GM13976 (cell line): Measurements from ENCODE around the gene LSR.

ENCODE experiments used
- DNase-seq: peaks from one replicate; pipeline ENCODE4 v3.0.0; 2012; ENCODE audit warnings: low spot score
- CTCF ChIP-seq: IDR thresholded peaks from 2 replicates; pipeline ENCODE4 v1.5.1; 2012; ENCODE audit warnings: borderline replicate concordance, mild to moderate bottlenecking; ENCODE audit not compliant: insufficient read depth; ENCODE audit errors: extremely low read depth, missing control alignments, control extremely low read depth
- in situ Hi-C: fragments of 300-500 bp; cut with MboI; formaldehyde crosslinking; loops from one replicate; pipeline ENCODE4 v1.12.0; 2022; ENCODE audit warnings: low sequenced_read_pairs, mixed read lengths, inconsistent platforms; ENCODE audit not compliant: unreplicated experiment

Gene LSR

DNA sequence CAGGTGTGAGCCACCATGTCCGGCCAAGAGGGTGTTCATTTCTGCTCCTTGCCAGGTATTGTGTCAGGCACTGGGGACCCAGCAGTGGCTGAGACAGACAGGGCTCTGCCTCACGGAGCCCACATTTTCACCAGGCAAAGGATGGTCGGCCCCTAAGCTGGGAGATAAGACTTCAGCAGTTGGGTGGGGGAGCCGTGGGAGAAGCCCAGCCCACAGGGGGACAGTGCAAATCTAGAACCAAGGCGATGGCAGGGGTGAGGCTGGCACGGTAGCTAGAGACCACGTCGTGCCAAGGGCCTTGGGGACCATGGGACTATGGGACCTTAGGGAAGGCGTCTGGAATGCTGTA is 8.3 kb downstream of the LSR start:
- peak; percentile 6 for DNase-seq
- in situ Hi-C loops = no loop called here
- no peak for TF ChIP-seq CTCF

DNA sequence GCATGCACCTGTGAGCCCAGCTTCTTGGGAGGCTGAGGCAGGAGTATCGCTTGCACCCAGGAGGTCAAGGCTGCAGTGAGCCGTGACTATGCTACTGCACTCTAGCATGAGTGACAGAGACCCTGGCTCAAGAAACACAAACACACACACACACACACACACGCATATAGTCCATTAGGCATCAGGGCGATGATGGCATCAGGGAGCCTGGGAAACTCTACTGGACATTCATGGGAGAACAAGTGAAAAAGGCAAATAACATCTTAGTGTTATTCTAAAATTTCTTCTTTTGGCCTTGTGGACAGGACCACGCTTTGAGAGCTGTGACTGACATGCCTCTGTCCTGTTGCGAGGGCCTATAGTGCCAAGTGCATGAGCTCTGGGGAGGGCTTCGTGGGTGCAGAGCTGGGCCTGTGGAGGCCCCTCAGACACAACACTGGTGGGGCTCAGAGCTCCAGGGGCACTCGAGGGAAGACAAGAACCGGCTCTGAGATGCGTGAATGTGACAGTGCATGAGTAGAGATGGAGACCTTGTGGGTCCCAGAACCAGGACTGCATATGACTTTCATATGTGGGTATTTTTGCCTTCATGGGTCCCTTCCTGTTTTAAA is 12.0 kb downstream of the LSR start:
- TF ChIP-seq CTCF = no peak
- peak; percentile 8 for DNase-seq
- in situ Hi-C loops = no loop called here

- TF ChIP-seq CTCF = no peak
- in situ Hi-C loops = no loop called here
- DNase-seq = peak; percentile 30
Measured at GRCh38 chr19:35261356-35262100, 12.7 kb downstream of the LSR start.

DNA sequence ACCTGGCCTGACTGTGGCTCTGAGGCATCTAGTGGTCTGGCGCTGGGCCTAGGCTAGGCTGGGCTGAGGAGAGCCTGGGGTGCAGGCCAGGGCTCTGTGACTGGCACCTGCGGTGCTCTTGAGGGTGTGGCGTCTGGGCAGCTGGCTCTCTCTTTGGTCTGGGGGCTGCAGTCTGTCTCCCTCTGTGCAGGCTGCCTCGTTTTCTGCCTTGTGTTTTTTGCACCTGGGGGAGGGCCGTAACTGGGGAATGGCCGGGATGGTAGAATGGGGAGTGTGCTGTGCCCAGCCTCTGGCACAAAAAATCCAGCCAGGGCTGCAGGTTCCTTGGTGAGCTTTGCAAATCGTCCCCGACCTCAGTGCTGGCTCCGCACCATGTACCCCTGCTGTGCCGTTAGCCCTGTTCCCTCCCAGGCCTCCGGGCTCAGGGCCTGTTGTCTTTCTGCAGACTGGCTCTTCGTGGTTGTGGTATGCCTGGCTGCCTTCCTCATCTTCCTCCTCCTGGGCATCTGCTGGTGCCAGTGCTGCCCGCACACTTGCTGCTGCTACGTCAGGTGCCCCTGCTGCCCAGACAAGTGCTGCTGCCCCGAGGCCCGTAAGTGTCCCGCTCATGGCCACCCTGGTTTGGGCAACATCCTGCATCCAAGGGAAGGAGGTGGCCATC is 13.4 kb downstream of the LSR start:
- no peak for TF ChIP-seq CTCF
- in situ Hi-C loops = no loop called here
- DNase-seq = peak; percentile 17

GRCh38 chr19:35264268-35265125 is 15.7 kb downstream of the LSR start:
- TF ChIP-seq CTCF = no peak
- peak; percentile 13 for DNase-seq
- in situ Hi-C loops = no loop called here
